ENCODE data around the gene CFAP90. TPM values are rescaled to one million over a fixed set of nuclear protein-coding genes. Genes with fewer than 3 reads are reported as not detected.

Gene CFAP90
- total and polyA plus RNA-seq, 2 of the 8 experiments (the other 6 are each of a cell fraction or from before 2014, with no cell fraction given), result 0.39 to 0.92 TPM

GRCh38 chr5:7781899-7782298, 69.0 kb downstream of the CFAP90 start (continued):
- TF ChIP-seq CHD7 (IDR thresholded peaks at IDR 0.05; ENCODE audit: insufficient replicate concordance, low read length) (no peak), BCL11A (IDR thresholded peaks at IDR 0.05; ENCODE audit: low read depth in 2 of 2, low read length in 2 of 2) (no peak), SUZ12 (IDR thresholded peaks at IDR 0.05; ENCODE audit: low read length) (no peak), SP1 (IDR thresholded peaks at IDR 0.05; ENCODE audit: low read depth, low read length) (no peak), CHD2 (IDR thresholded peaks at IDR 0.05; ENCODE audit: low read length) (no peak), GTF2F1 (IDR thresholded peaks at IDR 0.05; ENCODE audit: borderline replicate concordance, low read depth, low read length) (no peak), TEAD4 (IDR thresholded peaks at IDR 0.05; ENCODE audit: low read depth, low read length) (no peak), E2F6 (IDR thresholded peaks at IDR 0.05) (no peak), HDAC2 (IDR thresholded peaks at IDR 0.05; ENCODE audit: borderline replicate concordance in 1 of 2, low read depth in 2 of 2, low read length in 2 of 2) (no peak), FOSL1 (IDR thresholded peaks at IDR 0.05; ENCODE audit: insufficient read depth, low read depth, low read length) (no peak), EGR1 (IDR thresholded peaks at IDR 0.05; ENCODE audit: borderline replicate concordance, low read depth, low read length) (no peak)
